Stimulated activated CD4-positive, alpha-beta T cell treated with anti-CD3 and anti-CD28 coated beads, Interleukin-1b, Interleukin-23, amount 100 ng/mL, for 1 hour (primary cell): ENCODE results near the gene RYR2.
"Not testable (repeated sequence)": the region's sequence is repeated elsewhere in the genome, so short reads cannot be mapped to it uniquely, and the experiment has no call there.

Experiments
- DNase-seq, 2 donors: peaks; one replicate each; pipeline ENCODE4 v3.0.0-alpha.2; 2020; ENCODE audit warnings: low read depth in 2 of 2

Gene RYR2

GRCh38 chr1:237565236-237565635 is 523.3 kb downstream of the RYR2 start:
- DNase-seq: no peak

- DNase-seq: no peak
Measured at GRCh38 chr1:237566581-237566980, 524.6 kb downstream of the RYR2 start.

- no peak for DNase-seq
Measured at GRCh38 chr1:237568955-237569354, 527.0 kb downstream of the RYR2 start.

- DNase-seq: no peak
Measured at GRCh38 chr1:237570530-237570929, 528.5 kb downstream of the RYR2 start.

- DNase-seq: no peak
Measured at GRCh38 chr1:237574536-237574935, 532.6 kb downstream of the RYR2 start.

- no peak for DNase-seq
Measured at GRCh38 chr1:237578540-237578939, 536.6 kb downstream of the RYR2 start.

GRCh38 chr1:237580726-237581125 is 538.7 kb downstream of the RYR2 start:
- no peak for DNase-seq

- DNase-seq: no peak
Measured at GRCh38 chr1:237583270-237583669, 541.3 kb downstream of the RYR2 start.

- DNase-seq: no peak
Measured at GRCh38 chr1:237583756-237584155, 541.8 kb downstream of the RYR2 start.

- DNase-seq: no peak
Measured at GRCh38 chr1:237590386-237590785, 548.4 kb downstream of the RYR2 start.

GRCh38 chr1:237591353-237591752 is 549.4 kb downstream of the RYR2 start:
- no peak for DNase-seq

- DNase-seq: not testable (repeated sequence)
Measured at GRCh38 chr1:237603036-237603568, 561.1 kb downstream of the RYR2 start.

GRCh38 chr1:237608433-237608832 is 566.4 kb downstream of the RYR2 start:
- DNase-seq: no peak

GRCh38 chr1:237610157-237610556 is 568.2 kb downstream of the RYR2 start:
- no peak for DNase-seq

GRCh38 chr1:237613984-237614383 is 572.0 kb downstream of the RYR2 start:
- DNase-seq: no peak

GRCh38 chr1:237619553-237619952 is 577.6 kb downstream of the RYR2 start:
- no peak for DNase-seq

- DNase-seq: no peak
Measured at GRCh38 chr1:237634922-237635321, 592.9 kb downstream of the RYR2 start.

GRCh38 chr1:237638555-237638954 is 596.6 kb downstream of the RYR2 start:
- no peak for DNase-seq

GRCh38 chr1:237640011-237640671 is 598.2 kb downstream of the RYR2 start:
- DNase-seq: no peak

- no peak for DNase-seq
Measured at GRCh38 chr1:237640966-237641365, 599.0 kb downstream of the RYR2 start.

- no peak for DNase-seq
Measured at GRCh38 chr1:237650809-237651208, 608.8 kb downstream of the RYR2 start.

GRCh38 chr1:237655778-237656177 is 613.8 kb downstream of the RYR2 start:
- DNase-seq: no peak

- no peak for DNase-seq
Measured at GRCh38 chr1:237664348-237664747, 622.4 kb downstream of the RYR2 start.

GRCh38 chr1:237670302-237670701 is 628.3 kb downstream of the RYR2 start:
- DNase-seq: no peak
